ENCODE measurements around the gene ST3GAL2.

- TF ChIP-seq YY1 (IDR thresholded peaks at IDR 0.05; ENCODE audit: low read depth), result no peak
- TF ChIP-seq, protein P1, sequence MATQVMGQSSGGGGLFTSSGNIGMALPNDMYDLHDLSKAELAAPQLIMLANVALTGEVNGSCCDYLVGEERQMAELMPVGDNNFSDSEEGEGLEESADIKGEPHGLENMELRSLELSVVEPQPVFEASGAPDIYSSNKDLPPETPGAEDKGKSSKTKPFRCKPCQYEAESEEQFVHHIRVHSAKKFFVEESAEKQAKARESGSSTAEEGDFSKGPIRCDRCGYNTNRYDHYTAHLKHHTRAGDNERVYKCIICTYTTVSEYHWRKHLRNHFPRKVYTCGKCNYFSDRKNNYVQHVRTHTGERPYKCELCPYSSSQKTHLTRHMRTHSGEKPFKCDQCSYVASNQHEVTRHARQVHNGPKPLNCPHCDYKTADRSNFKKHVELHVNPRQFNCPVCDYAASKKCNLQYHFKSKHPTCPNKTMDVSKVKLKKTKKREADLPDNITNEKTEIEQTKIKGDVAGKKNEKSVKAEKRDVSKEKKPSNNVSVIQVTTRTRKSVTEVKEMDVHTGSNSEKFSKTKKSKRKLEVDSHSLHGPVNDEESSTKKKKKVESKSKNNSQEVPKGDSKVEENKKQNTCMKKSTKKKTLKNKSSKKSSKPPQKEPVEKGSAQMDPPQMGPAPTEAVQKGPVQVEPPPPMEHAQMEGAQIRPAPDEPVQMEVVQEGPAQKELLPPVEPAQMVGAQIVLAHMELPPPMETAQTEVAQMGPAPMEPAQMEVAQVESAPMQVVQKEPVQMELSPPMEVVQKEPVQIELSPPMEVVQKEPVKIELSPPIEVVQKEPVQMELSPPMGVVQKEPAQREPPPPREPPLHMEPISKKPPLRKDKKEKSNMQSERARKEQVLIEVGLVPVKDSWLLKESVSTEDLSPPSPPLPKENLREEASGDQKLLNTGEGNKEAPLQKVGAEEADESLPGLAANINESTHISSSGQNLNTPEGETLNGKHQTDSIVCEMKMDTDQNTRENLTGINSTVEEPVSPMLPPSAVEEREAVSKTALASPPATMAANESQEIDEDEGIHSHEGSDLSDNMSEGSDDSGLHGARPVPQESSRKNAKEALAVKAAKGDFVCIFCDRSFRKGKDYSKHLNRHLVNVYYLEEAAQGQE (IDR thresholded peaks at IDR 0.05; ENCODE audit: low read depth), result no peak
- no peak; the same call in 1 of the 2 replicates for TF ChIP-seq EP300 (IDR thresholded peaks at IDR 0.05; ENCODE audit: borderline replicate concordance)
- TF ChIP-seq CEBPB (IDR thresholded peaks at IDR 0.05), result no peak
- no peak for TF ChIP-seq CREB1 (IDR thresholded peaks at IDR 0.05; ENCODE audit: low read depth)
- peak; percentile 26 for TF ChIP-seq MAX (IDR thresholded peaks at IDR 0.05)
- peak; percentile 87 for TF ChIP-seq TEAD4 (IDR thresholded peaks at IDR 0.05)
- TF ChIP-seq EGR1 (IDR thresholded peaks at IDR 0.05), result no peak
- no peak for TF ChIP-seq TAF1 (IDR thresholded peaks at IDR 0.05; ENCODE audit: low read depth)
- TF ChIP-seq RAD21 (IDR thresholded peaks at IDR 0.05; ENCODE audit: low read depth), result peak; percentile 10; the same call in 1 of the 2 replicates
- TF ChIP-seq TCF12 (IDR thresholded peaks at IDR 0.05; ENCODE audit: low read depth), result peak; percentile 67; the same call in 1 of the 2 replicates
These were observed 37.5 kb upstream of the ST3GAL2 start for GRCh38 chr16:70476272-70477020.
